Endothelial cell (in vitro differentiated cells): Measurements from ENCODE around the gene IQGAP2. TPM values are rescaled to one million over a fixed set of nuclear protein-coding genes. Genes with fewer than 3 reads are reported as not detected.
"Not testable (repeated sequence)": the region's sequence is repeated elsewhere in the genome, so short reads cannot be mapped to it uniquely, and the experiment has no call there.

Experiments
- DNase-seq: peaks from one replicate; pipeline ENCODE4 v3.0.0; 2021; ENCODE audit warnings: low spot score
- H3K27ac Mint-ChIP-seq: one replicate; pipeline ENCODE4 v1.8.0; 2021; ENCODE audit warnings: mixed read lengths, inconsistent platforms; ENCODE audit not compliant: unreplicated experiment
- H3K27me3 Mint-ChIP-seq: one replicate; pipeline ENCODE4 v1.8.0; 2021; ENCODE audit warnings: mild to moderate bottlenecking, moderate library complexity, mixed read lengths, inconsistent platforms; ENCODE audit not compliant: unreplicated experiment
- H3K36me3 Mint-ChIP-seq: one replicate; pipeline ENCODE4 v1.8.0; 2021; ENCODE audit warnings: mild to moderate bottlenecking, low read depth, mixed read lengths, inconsistent platforms; ENCODE audit not compliant: unreplicated experiment
- H3K4me1 Mint-ChIP-seq: one replicate; pipeline ENCODE4 v1.8.0; 2021; ENCODE audit warnings: mild to moderate bottlenecking, mixed read lengths, inconsistent platforms; ENCODE audit not compliant: unreplicated experiment
- H3K4me3 Mint-ChIP-seq: one replicate; pipeline ENCODE4 v1.8.0; 2021; ENCODE audit warnings: mild to moderate bottlenecking, mixed read lengths, inconsistent platforms; ENCODE audit not compliant: unreplicated experiment
- H3K9me3 Mint-ChIP-seq: one replicate; pipeline ENCODE4 v1.8.0; 2021; ENCODE audit warnings: mixed read lengths, inconsistent platforms; ENCODE audit not compliant: unreplicated experiment
- CTCF ChIP-seq: fragments of 200-600 bp; sonication (generic); IDR thresholded peaks from one replicate; pipeline ENCODE4 v1.5.0; 2021; ENCODE audit warnings: antibody characterized with exemption; ENCODE audit not compliant: unreplicated experiment
- total RNA-seq: library from RNA; stranded (reverse); fragmentation: NEBNext Ultra II Directional; extraction: Animal tissue kit (Norgen Biotek cat#: 25700); gene quantifications from one replicate; pipeline ENCODE4 v1.2.1, GENCODE V29; 2021; ENCODE audit not compliant: unreplicated experiment

IQGAP2 gene
- total RNA-seq, 1 donor from 2014 or later: 43.4 TPM

- no peak for DNase-seq
Measured at GRCh38 chr5:76736679-76737556, 333.8 kb downstream of the IQGAP2 start.

GRCh38 chr5:76737846-76738245 lies 334.8 kb downstream of the IQGAP2 start:
- H3K27ac Mint-ChIP-seq: no peak overlapping the region
- no peaks in the 10 kb centered on the region for H3K9me3 Mint-ChIP-seq
- DNase-seq: no peak
- H3K4me3 Mint-ChIP-seq: no peak overlapping the region
- peaks cover 18% of the 10 kb centered on the region for H3K36me3 Mint-ChIP-seq
- H3K4me1 Mint-ChIP-seq: peaks cover 10% of the 10 kb centered on the region
- TF ChIP-seq CTCF: no peak
- H3K27me3 Mint-ChIP-seq: peaks cover 2% of the 10 kb centered on the region

More at GRCh38 chr5:76736679-76737556, 333.8 kb downstream of the IQGAP2 start:
- H3K27ac Mint-ChIP-seq: no peak overlapping the region
- peaks cover 13% of the 10 kb centered on the region for H3K4me1 Mint-ChIP-seq
- no peak overlapping the region for H3K4me3 Mint-ChIP-seq
- peaks cover 2% of the 10 kb centered on the region for H3K27me3 Mint-ChIP-seq
- no peaks in the 10 kb centered on the region for H3K9me3 Mint-ChIP-seq
- TF ChIP-seq CTCF: no peak
- peaks cover 24% of the 10 kb centered on the region for H3K36me3 Mint-ChIP-seq

GRCh38 chr5:76741506-76741905 lies 338.4 kb downstream of the IQGAP2 start:
- H3K9me3 Mint-ChIP-seq, H3K27ac Mint-ChIP-seq, DNase-seq, H3K36me3 Mint-ChIP-seq, H3K27me3 Mint-ChIP-seq, H3K4me1 Mint-ChIP-seq: not testable (repeated sequence)
- peak overlapping the region; percentile 10 for H3K4me3 Mint-ChIP-seq

GRCh38 chr5:76742583-76742982 lies 339.5 kb downstream of the IQGAP2 start:
- Mint-ChIP-seq H3K9me3 (no peaks in the 10 kb centered on the region), H3K36me3 (no peaks in the 10 kb centered on the region), H3K4me3 (no peak overlapping the region), H3K4me1 (peaks cover 5% of the 10 kb centered on the region), H3K27me3 (no peaks in the 10 kb centered on the region), H3K27ac (no peak overlapping the region)
- no peak for TF ChIP-seq CTCF
- no peak for DNase-seq

GRCh38 chr5:76744632-76745031 lies 341.5 kb downstream of the IQGAP2 start:
- H3K27me3 Mint-ChIP-seq: no peaks in the 10 kb centered on the region
- TF ChIP-seq CTCF: no peak
- no peak overlapping the region for H3K27ac Mint-ChIP-seq
- no peak overlapping the region for H3K4me3 Mint-ChIP-seq
- H3K36me3 Mint-ChIP-seq: no peaks in the 10 kb centered on the region
- no peaks in the 10 kb centered on the region for H3K9me3 Mint-ChIP-seq
- DNase-seq: no peak
- no peaks in the 10 kb centered on the region for H3K4me1 Mint-ChIP-seq
